ENCODE measurements around the gene ME3.

DNA sequence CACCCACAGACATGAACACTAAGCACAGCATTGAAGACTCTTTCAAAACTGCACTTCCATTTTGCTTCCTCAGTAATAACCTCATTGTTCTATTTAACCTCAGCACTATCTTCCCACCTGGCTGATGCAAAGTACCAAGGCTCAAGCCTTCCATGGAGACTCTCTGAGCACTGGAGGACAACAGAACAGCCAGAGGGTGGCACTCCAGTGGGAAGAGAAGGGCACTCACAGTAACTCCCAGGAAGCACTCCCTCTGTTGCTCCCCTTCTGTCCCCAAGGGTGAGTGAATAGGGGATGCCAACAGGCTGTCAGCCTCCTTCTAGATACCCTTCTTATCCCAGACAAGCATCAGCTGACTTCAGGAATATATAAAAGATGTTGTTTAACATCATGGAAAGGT, 3.5 kb downstream of the ME3 start:
- TF ChIP-seq, protein P1, sequence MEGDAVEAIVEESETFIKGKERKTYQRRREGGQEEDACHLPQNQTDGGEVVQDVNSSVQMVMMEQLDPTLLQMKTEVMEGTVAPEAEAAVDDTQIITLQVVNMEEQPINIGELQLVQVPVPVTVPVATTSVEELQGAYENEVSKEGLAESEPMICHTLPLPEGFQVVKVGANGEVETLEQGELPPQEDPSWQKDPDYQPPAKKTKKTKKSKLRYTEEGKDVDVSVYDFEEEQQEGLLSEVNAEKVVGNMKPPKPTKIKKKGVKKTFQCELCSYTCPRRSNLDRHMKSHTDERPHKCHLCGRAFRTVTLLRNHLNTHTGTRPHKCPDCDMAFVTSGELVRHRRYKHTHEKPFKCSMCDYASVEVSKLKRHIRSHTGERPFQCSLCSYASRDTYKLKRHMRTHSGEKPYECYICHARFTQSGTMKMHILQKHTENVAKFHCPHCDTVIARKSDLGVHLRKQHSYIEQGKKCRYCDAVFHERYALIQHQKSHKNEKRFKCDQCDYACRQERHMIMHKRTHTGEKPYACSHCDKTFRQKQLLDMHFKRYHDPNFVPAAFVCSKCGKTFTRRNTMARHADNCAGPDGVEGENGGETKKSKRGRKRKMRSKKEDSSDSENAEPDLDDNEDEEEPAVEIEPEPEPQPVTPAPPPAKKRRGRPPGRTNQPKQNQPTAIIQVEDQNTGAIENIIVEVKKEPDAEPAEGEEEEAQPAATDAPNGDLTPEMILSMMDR (IDR thresholded peaks at IDR 0.05), result no peak
- no peak for TF ChIP-seq POLR2A (IDR thresholded peaks at IDR 0.05)

All from right lobe of liver (tissue), 4 donors.